GM10847 (cell line): ENCODE data around the gene HMHB1.

Experiments
- POLR2A ChIP-seq: IDR thresholded peaks from 2 replicates; pipeline ENCODE4 v1.6.1; 2011; ENCODE audit not compliant: insufficient read length; ENCODE audit errors: extremely low read depth

The HMHB1 gene

GRCh38 chr5:143812085-143812705 lies at the start of gene HMHB1:
HMHB1 (plus strand) TSS chr5:143812161.
- TF ChIP-seq POLR2A, result peak; percentile 15

- no peak for TF ChIP-seq POLR2A
These were observed 49.2 kb upstream of the HMHB1 start for GRCh38 chr5:143762636-143763220.

GRCh38 chr5:143767162-143767561 lies 44.8 kb upstream of the HMHB1 start:
- no peak for TF ChIP-seq POLR2A

GRCh38 chr5:143769026-143769786 lies 42.8 kb upstream of the HMHB1 start:
- no peak for TF ChIP-seq POLR2A

- no peak for TF ChIP-seq POLR2A
These were observed 41.5 kb upstream of the HMHB1 start for GRCh38 chr5:143770450-143770849.

- TF ChIP-seq POLR2A, result no peak
These were observed 40.8 kb upstream of the HMHB1 start for GRCh38 chr5:143771189-143771588.

GRCh38 chr5:143771602-143772001 lies 40.4 kb upstream of the HMHB1 start:
- TF ChIP-seq POLR2A, result no peak

GRCh38 chr5:143772621-143773020 lies 39.3 kb upstream of the HMHB1 start:
- no peak for TF ChIP-seq POLR2A

- no peak for TF ChIP-seq POLR2A
These were observed 36.7 kb upstream of the HMHB1 start for GRCh38 chr5:143775258-143775657.

- no peak for TF ChIP-seq POLR2A
These were observed 35.0 kb upstream of the HMHB1 start for GRCh38 chr5:143776951-143777350.

- TF ChIP-seq POLR2A, result no peak
These were observed 32.5 kb upstream of the HMHB1 start for GRCh38 chr5:143779506-143779905.

GRCh38 chr5:143781993-143782520 lies 29.9 kb upstream of the HMHB1 start:
- TF ChIP-seq POLR2A, result no peak

- no peak for TF ChIP-seq POLR2A
These were observed 29.2 kb upstream of the HMHB1 start for GRCh38 chr5:143782588-143783386.

GRCh38 chr5:143788401-143788800 lies 23.6 kb upstream of the HMHB1 start:
- no peak for TF ChIP-seq POLR2A

GRCh38 chr5:143790457-143791112 lies 21.4 kb upstream of the HMHB1 start:
- no peak for TF ChIP-seq POLR2A
